ENCODE measurements around the gene CNOT4.

The CNOT4 gene

DNA sequence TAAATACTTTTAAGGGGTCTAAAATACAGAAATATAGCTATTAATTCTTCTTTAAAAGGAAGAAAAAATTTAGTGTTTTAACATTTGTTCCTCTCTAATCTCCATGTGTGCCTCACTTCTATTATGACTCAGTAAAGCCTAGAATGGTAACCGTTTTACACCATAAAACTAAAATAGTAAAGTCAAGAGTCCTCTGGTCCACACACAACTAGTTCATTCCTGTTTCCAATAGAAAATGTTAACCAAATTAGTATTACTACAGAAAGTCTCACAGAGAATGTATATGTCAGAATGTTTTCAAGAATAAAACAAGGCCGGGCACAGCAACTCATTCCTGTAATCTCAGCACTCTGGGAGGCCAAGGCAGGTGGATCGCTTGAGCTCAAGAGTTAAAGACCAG is 55.8 kb downstream of the CNOT4 start:
- Histone ChIP-seq H3K27ac (replicated peaks) (no peak overlapping the region), H3K4me3 (replicated peaks; ENCODE audit: insufficient read depth, low read length) (no peak overlapping the region), H3K27me3 (ENCODE audit: insufficient read depth, poor library complexity, severe bottlenecking) (no peaks in the 10 kb centered on the region)
- no peak for TF ChIP-seq GABPA (IDR thresholded peaks at IDR 0.05; ENCODE audit: low read depth)
- TF ChIP-seq, protein P1, sequence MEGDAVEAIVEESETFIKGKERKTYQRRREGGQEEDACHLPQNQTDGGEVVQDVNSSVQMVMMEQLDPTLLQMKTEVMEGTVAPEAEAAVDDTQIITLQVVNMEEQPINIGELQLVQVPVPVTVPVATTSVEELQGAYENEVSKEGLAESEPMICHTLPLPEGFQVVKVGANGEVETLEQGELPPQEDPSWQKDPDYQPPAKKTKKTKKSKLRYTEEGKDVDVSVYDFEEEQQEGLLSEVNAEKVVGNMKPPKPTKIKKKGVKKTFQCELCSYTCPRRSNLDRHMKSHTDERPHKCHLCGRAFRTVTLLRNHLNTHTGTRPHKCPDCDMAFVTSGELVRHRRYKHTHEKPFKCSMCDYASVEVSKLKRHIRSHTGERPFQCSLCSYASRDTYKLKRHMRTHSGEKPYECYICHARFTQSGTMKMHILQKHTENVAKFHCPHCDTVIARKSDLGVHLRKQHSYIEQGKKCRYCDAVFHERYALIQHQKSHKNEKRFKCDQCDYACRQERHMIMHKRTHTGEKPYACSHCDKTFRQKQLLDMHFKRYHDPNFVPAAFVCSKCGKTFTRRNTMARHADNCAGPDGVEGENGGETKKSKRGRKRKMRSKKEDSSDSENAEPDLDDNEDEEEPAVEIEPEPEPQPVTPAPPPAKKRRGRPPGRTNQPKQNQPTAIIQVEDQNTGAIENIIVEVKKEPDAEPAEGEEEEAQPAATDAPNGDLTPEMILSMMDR (IDR thresholded peaks at IDR 0.05; ENCODE audit: insufficient read depth, low read length), result no peak
- TF ChIP-seq, protein P2, sequence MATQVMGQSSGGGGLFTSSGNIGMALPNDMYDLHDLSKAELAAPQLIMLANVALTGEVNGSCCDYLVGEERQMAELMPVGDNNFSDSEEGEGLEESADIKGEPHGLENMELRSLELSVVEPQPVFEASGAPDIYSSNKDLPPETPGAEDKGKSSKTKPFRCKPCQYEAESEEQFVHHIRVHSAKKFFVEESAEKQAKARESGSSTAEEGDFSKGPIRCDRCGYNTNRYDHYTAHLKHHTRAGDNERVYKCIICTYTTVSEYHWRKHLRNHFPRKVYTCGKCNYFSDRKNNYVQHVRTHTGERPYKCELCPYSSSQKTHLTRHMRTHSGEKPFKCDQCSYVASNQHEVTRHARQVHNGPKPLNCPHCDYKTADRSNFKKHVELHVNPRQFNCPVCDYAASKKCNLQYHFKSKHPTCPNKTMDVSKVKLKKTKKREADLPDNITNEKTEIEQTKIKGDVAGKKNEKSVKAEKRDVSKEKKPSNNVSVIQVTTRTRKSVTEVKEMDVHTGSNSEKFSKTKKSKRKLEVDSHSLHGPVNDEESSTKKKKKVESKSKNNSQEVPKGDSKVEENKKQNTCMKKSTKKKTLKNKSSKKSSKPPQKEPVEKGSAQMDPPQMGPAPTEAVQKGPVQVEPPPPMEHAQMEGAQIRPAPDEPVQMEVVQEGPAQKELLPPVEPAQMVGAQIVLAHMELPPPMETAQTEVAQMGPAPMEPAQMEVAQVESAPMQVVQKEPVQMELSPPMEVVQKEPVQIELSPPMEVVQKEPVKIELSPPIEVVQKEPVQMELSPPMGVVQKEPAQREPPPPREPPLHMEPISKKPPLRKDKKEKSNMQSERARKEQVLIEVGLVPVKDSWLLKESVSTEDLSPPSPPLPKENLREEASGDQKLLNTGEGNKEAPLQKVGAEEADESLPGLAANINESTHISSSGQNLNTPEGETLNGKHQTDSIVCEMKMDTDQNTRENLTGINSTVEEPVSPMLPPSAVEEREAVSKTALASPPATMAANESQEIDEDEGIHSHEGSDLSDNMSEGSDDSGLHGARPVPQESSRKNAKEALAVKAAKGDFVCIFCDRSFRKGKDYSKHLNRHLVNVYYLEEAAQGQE (IDR thresholded peaks at IDR 0.05; ENCODE audit: insufficient replicate concordance, low read depth), result no peak
- no peak for TF ChIP-seq SPI1 (IDR thresholded peaks at IDR 0.05; ENCODE audit: borderline replicate concordance, low read depth)
- no peak for TF ChIP-seq POLR2AphosphoS5 (IDR thresholded peaks at IDR 0.05; ENCODE audit: low read depth)
- DNase-seq (ENCODE audit: low read depth in 1 of 2, low spot score in 1 of 2), result no peak

DNA sequence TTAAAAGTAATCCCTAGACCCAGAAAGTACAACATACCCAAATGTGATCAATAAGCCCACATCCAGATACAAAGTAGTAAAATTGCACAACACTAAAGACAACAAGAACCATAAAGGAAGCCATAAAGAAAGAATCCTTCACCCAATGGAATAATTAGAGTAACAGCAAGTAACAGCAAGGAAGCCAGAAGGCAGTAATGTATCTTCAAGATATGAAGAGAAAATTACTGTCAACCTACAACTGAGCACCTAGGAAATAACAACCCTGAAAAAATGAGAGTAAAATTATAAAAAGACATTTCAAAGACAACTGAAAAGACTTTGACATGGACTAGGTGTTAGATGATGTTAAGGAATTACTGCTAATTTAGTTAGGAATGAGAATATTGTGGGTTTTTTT is 60.5 kb downstream of the CNOT4 start:
- no peak for TF ChIP-seq GABPA (IDR thresholded peaks at IDR 0.05; ENCODE audit: low read depth)
- TF ChIP-seq, protein P1 (IDR thresholded peaks at IDR 0.05; ENCODE audit: insufficient read depth, low read length), result no peak
- no peak for TF ChIP-seq POLR2AphosphoS5 (IDR thresholded peaks at IDR 0.05; ENCODE audit: low read depth)
- TF ChIP-seq SPI1 (IDR thresholded peaks at IDR 0.05; ENCODE audit: borderline replicate concordance, low read depth), result no peak
- TF ChIP-seq, protein P2 (IDR thresholded peaks at IDR 0.05; ENCODE audit: insufficient replicate concordance, low read depth), result no peak
- DNase-seq (ENCODE audit: low read depth in 1 of 2, low spot score in 1 of 2), result no peak
- Histone ChIP-seq H3K4me3 (replicated peaks; ENCODE audit: insufficient read depth, low read length) (no peak overlapping the region), H3K27ac (replicated peaks) (no peak overlapping the region), H3K27me3 (ENCODE audit: insufficient read depth, poor library complexity, severe bottlenecking) (no peaks in the 10 kb centered on the region)

DNA sequence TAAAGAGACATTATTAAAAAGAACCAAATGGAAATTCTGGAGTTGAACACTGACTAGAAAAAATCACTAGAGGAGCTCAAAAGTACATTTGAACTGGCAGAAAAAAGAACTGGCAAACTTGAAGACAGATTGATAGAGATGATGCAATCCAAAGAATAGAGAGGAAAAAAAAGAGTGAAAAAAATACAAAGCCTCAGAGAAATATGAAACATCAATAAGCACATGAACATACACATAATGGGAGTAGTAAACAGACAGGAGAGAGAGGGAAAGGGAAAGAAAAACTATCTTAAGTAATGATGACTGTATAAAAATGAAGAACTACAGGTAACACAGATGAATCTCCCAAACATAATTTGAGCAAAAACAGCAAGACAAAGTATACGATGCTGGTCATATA is 61.1 kb downstream of the CNOT4 start:
- no peaks in the 10 kb centered on the region for H3K27me3 ChIP-seq (ENCODE audit: insufficient read depth, poor library complexity, severe bottlenecking)
- DNase-seq (ENCODE audit: low read depth in 1 of 2, low spot score in 1 of 2), result no peak
- no peak overlapping the region for H3K4me3 ChIP-seq (replicated peaks; ENCODE audit: insufficient read depth, low read length)
- TF ChIP-seq, protein P2 (IDR thresholded peaks at IDR 0.05; ENCODE audit: insufficient replicate concordance, low read depth), result no peak
- TF ChIP-seq, protein P1 (IDR thresholded peaks at IDR 0.05; ENCODE audit: insufficient read depth, low read length), result no peak
- TF ChIP-seq GABPA (IDR thresholded peaks at IDR 0.05; ENCODE audit: low read depth), result no peak
- TF ChIP-seq SPI1 (IDR thresholded peaks at IDR 0.05; ENCODE audit: borderline replicate concordance, low read depth), result no peak
- TF ChIP-seq POLR2AphosphoS5 (IDR thresholded peaks at IDR 0.05; ENCODE audit: low read depth), result no peak
- H3K27ac ChIP-seq (replicated peaks), result no peak overlapping the region
